SU-DHL-6 (cell line): ENCODE measurements around the gene TLX3.

Experiments used
- CTCF ChIP-seq: fragments of 200-600 bp; sonication (generic); IDR thresholded peaks from one replicate; pipeline ENCODE4 v1.5.1; 2017; ENCODE audit warnings: antibody characterized with exemption, mild to moderate bottlenecking, low read length, moderate library complexity; ENCODE audit not compliant: insufficient read depth, poor library complexity, severe bottlenecking
- EZH2phosphoT487 ChIP-seq: fragments of 200-600 bp; sonication (generic), shearing (Covaris generic); conservative IDR thresholded peaks from 2 replicates; pipeline ENCODE4 v1.6.1; 2018; ENCODE audit warnings: mild to moderate bottlenecking, antibody characterized with exemption, low read length, moderate library complexity, mixed read lengths

- no peak for TF ChIP-seq CTCF
- no peak for TF ChIP-seq EZH2phosphoT487
Observed at GRCh38 chr5:171316258-171317121, 7.4 kb downstream of the TLX3 start.
